Measurements from ENCODE around the gene NPIPA3. TPM values are rescaled to one million over a fixed set of nuclear protein-coding genes. Genes with fewer than 3 reads are reported as not detected.
"Not testable (repeated sequence)": the region's sequence is repeated elsewhere in the genome, so short reads cannot be mapped to it uniquely, and the experiment has no call there.

Gene NPIPA3
- polyA plus RNA-seq (2011; rRNA removed), result 1.3 and 2.5 TPM in 2 replicates
- 0.26 and 0.40 TPM in 2 replicates for polyA plus RNA-seq (2012; cell fraction: cytosol; rRNA removed)
- 0.40 and 1.0 TPM in 2 replicates for polyA plus RNA-seq (2012; cell fraction: nucleus; rRNA removed)
- 0.94 to 2.2 TPM (median 1.3 TPM) in 3 replicates for polyA plus RNA-seq (2017; fragmentation: RNase III; extraction: RNeasy Plus Mini Kit Qiagen cat#74134 plus additional on column Dnase treatment)
- polyA minus RNA-seq (2011; rRNA and poly(A)+ RNA removed), result not detected in 2 replicates

DNA sequence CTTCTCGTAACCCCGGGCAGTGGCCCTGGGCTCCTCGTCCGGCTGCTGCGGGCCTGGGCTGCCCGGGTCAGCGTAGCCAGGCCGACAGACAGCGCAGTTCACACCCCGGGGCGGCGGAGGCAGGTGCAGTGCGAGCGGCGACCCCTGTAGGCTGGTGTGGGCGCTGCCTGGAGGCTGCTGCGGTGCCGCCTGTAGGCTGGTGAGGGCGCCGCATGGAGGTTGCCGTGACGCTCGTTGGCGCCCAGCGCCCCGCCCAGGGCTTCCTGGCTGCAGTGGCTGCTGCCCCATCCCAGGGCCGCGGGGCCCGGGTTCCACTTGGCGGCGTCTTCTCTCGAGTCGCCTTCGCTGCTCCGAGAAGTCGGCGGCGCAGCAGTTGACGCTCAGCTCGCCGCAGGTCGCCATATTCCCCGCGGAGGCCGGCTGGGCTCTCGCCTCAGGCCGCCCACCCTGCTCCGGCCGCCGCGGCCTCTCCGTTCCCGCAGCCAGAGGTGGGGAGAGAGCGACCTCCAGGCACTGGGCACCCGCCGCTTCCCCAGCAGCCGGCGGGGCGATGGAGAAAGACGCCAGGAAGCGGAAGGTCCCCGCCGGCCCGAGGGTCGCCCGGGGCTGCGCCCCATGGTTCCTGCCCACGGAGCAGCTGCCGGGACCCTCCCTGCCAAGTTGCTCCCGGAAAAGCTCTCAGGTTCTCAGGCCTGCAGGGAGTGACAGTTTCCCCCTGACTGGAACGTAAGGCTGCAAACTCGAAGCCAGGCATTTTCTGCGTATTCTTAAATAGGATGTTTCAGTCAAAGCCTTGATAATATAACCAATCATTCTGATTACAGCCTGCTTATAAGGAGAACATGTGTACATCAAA is at the start of gene NPIPA3:
Gene NPIPA3, plus strand, starts transcription at position 256 of the 856 bp plus-strand sequence. CDS start 5,533 bp downstream, outside the sequence.
- DNase-seq (ENCODE audit: low read depth in 1 of 2, low spot score in 1 of 2); H3K9me3 ChIP-seq; CTCF ChIA-PET; H3K4me3 ChIP-seq; FAIRE-seq; H3K27ac ChIP-seq; H3K4me1 ChIP-seq; H3K4me2 ChIP-seq; POLR2A ChIA-PET: not testable (repeated sequence)
- ATAC-seq, result peak; percentile 99
- no CpG with 5 or more reads among the region's 73 CpGs for WGBS (ENCODE audit: missing lambda C conversion rate)

GRCh38 chr16:14658063-14658462 is 45.1 kb upstream of the NPIPA3 start:
- FAIRE-seq (no peak), DNase-seq (ENCODE audit: low read depth in 1 of 2, low spot score in 1 of 2) (no peak), ATAC-seq (no peak)
- TF ChIP-seq TFCP2L1 (CRISPR knock-in tag; IDR thresholded peaks at IDR 0.05), result no peak
- no peak for TF ChIP-seq NFE2L2 (conservative IDR thresholded peaks at IDR 0.05; ENCODE audit: low read length)
- TF ChIP-seq, protein P1, sequence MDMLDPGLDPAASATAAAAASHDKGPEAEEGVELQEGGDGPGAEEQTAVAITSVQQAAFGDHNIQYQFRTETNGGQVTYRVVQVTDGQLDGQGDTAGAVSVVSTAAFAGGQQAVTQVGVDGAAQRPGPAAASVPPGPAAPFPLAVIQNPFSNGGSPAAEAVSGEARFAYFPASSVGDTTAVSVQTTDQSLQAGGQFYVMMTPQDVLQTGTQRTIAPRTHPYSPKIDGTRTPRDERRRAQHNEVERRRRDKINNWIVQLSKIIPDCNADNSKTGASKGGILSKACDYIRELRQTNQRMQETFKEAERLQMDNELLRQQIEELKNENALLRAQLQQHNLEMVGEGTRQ (IDR thresholded peaks at IDR 0.05), result no peak
- no peak for TF ChIP-seq RCOR1 (IDR thresholded peaks at IDR 0.05; ENCODE audit: low read depth, low read length)
- TF ChIP-seq NPAS2 (CRISPR knock-in tag; IDR thresholded peaks at IDR 0.05; ENCODE audit: borderline replicate concordance), result no peak
- TF ChIP-seq MAFK (IDR thresholded peaks at IDR 0.05; ENCODE audit: partially characterized antibody), result no peak
- no peak for TF ChIP-seq ZFP36 (IDR thresholded peaks at IDR 0.05; ENCODE audit: borderline replicate concordance, partially characterized antibody)
- TF ChIP-seq, protein P2, sequence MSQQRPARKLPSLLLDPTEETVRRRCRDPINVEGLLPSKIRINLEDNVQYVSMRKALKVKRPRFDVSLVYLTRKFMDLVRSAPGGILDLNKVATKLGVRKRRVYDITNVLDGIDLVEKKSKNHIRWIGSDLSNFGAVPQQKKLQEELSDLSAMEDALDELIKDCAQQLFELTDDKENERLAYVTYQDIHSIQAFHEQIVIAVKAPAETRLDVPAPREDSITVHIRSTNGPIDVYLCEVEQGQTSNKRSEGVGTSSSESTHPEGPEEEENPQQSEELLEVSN (IDR thresholded peaks at IDR 0.05; ENCODE audit: borderline replicate concordance, low read depth), result no peak
- no peak for TF ChIP-seq KDM1A (IDR thresholded peaks at IDR 0.05; ENCODE audit: low read depth)
- ChIA-PET CTCF (interaction anchor here (1.3 kb wide), 1 partner anchor 10 kb away, joined by 3 read pairs; no protein-coding TSS in a partner anchor), POLR2A (no interaction called here)
- whole genome bisulfite sequencing (ENCODE audit: missing lambda C conversion rate), result 94% methylated on average over 2 of the region's 2 CpGs
- no peak overlapping the region for H3K27ac ChIP-seq
- no peak overlapping the region for H3K4me2 ChIP-seq
- H3K4me1 ChIP-seq, result no peaks in the 10 kb centered on the region
- H3K4me3 ChIP-seq, result no peak overlapping the region
- H3K9me3 ChIP-seq, result no peaks in the 10 kb centered on the region

GRCh38 chr16:14667347-14668266 is 35.6 kb upstream of the NPIPA3 start:
- Histone ChIP-seq H3K4me2 (no peak overlapping the region), H3K4me1 (peaks cover 5% of the 10 kb centered on the region; the same call in 1 of the 3 replicates), H3K4me3 (no peak overlapping the region), H3K9me3 (no peaks in the 10 kb centered on the region), H3K27ac (no peak overlapping the region)
- DNase-seq (ENCODE audit: low read depth in 1 of 2, low spot score in 1 of 2), result no peak
- CTCF ChIA-PET, result interaction anchor here (1.5 kb wide), 1 partner anchor 17 kb away, joined by 5 read pairs; no protein-coding TSS in a partner anchor
- no peak for FAIRE-seq
- POLR2A ChIA-PET, result no interaction called here
- ATAC-seq, result no peak
- TF ChIP-seq CEBPB (IDR thresholded peaks at IDR 0.05), result no peak
- TF ChIP-seq ZC3H11A (IDR thresholded peaks at IDR 0.05), result no peak
- TF ChIP-seq MYC (IDR thresholded peaks at IDR 0.05; ENCODE audit: borderline replicate concordance, low read length), result no peak
- TF ChIP-seq KDM1A (IDR thresholded peaks at IDR 0.05; ENCODE audit: low read depth), result no peak
- TF ChIP-seq EHMT2 (IDR thresholded peaks at IDR 0.05; ENCODE audit: low read depth), result no peak
- no peak for TF ChIP-seq CBX2 (IDR thresholded peaks at IDR 0.05; ENCODE audit: borderline replicate concordance, low read depth)
- TF ChIP-seq HOXB13 (CRISPR knock-in tag; IDR thresholded peaks at IDR 0.05; ENCODE audit: low read depth), result no peak
- TF ChIP-seq MAZ (IDR thresholded peaks at IDR 0.05; ENCODE audit: borderline replicate concordance, low read depth, low read length), result no peak
- TF ChIP-seq TP53 (CRISPR knock-in tag; IDR thresholded peaks at IDR 0.05), result no peak
- no peak for TF ChIP-seq ZSCAN20 (CRISPR knock-in tag; IDR thresholded peaks at IDR 0.05)
- TF ChIP-seq FOSL2 (IDR thresholded peaks at IDR 0.05), result no peak
- TF ChIP-seq FOSL2 (CRISPR knock-in tag; IDR thresholded peaks at IDR 0.05), result no peak
- TF ChIP-seq RARB (CRISPR knock-in tag; IDR thresholded peaks at IDR 0.05), result no peak
- WGBS (ENCODE audit: missing lambda C conversion rate), result 89% methylated on average over 16 of the region's 16 CpGs

Measured in A549 (cell line).